ENCODE results near the gene ALPL. TPM values are rescaled to one million over a fixed set of nuclear protein-coding genes. Genes with fewer than 3 reads are reported as not detected.

The ALPL gene
- total RNA-seq, 4 donors from 2014 or later: 5.3 to 52.8 (median 16.8) TPM

DNA sequence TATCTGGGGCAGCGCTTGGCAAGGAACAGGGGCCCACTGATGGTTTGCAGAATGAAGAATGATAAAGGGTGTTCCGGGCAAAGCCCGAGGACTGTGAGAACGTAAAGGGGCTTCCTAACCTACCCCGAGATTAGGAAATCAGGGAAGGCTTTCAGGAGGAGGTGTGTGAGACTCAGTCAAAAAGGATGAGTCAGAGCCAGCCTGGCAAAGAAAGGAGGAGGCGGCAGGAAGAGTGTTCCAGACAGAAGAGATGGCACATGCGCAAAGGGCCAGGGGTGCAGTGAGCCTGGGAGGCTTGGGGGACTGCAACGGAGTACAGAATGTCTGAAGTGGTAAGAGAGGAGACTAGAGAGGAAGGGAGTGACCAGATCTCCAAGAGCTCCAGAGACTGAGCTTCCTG lies 89.7 kb downstream of the ALPL start:
- no peak for ATAC-seq (ENCODE audit: low FRiP score)
- TF ChIP-seq, protein P1, sequence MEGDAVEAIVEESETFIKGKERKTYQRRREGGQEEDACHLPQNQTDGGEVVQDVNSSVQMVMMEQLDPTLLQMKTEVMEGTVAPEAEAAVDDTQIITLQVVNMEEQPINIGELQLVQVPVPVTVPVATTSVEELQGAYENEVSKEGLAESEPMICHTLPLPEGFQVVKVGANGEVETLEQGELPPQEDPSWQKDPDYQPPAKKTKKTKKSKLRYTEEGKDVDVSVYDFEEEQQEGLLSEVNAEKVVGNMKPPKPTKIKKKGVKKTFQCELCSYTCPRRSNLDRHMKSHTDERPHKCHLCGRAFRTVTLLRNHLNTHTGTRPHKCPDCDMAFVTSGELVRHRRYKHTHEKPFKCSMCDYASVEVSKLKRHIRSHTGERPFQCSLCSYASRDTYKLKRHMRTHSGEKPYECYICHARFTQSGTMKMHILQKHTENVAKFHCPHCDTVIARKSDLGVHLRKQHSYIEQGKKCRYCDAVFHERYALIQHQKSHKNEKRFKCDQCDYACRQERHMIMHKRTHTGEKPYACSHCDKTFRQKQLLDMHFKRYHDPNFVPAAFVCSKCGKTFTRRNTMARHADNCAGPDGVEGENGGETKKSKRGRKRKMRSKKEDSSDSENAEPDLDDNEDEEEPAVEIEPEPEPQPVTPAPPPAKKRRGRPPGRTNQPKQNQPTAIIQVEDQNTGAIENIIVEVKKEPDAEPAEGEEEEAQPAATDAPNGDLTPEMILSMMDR (IDR thresholded peaks at IDR 0.05): no peak
- DNase-seq (ENCODE audit: low spot score): no peak

DNA sequence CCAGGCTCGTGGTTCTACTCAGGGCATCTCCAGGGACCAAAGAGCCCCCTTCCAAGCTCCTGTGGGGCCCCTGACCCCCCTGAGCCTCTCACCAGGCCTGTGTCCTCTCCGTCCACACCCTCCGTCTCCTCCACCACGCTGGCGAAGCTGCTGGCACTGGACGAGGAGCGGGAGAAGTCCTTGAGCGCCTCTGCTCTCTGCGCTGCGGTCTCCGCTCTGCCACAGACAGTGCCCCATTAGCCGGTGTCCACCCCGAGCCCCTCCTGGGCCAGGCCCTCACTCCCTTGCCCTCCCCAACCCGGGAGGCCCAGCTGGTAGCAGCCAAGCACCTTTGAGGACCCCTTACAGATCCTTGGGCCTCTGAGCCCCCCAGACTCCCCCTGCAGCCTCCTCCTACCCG lies 90.2 kb downstream of the ALPL start:
- ATAC-seq (ENCODE audit: low FRiP score): no peak
- DNase-seq (ENCODE audit: low spot score): no peak
- TF ChIP-seq, protein P1 (IDR thresholded peaks at IDR 0.05): no peak

DNA sequence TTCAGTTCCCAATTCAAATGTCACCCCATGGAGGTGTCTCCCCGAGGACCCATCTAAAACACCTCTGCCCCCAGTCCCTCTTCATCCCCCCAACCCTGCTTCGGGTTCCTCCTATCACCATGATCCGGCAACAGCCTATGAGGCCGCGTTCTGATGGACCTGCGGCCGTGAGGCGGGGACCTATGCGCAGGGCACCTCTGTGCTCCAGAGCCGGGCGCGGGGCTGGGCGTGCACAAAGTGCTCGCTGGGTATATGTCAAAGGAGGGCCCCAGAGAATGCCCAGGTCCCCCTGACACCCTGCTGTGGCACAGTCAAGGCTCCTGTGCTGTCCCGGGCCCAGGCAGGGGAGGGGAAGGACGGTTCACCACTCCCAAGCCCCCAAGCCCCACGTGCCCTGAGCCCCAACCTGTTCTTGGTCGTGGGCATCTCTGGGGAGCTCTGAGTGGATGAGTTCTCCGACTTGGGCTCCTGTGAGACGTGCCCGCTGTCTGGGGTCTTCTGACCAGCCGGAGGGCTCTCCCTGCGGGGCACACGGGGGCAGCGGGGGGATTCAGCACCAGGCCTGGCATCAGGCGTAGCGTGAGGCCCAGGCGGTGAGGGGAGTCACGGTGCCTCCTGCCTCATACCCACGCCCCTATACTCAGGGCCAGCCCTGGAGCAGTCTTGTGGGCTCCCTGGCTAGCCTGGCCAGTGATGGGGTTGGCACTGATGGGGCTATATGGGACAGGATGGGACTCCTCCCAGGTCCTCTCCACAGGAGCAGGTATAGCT lies 92.2 kb downstream of the ALPL start:
- TF ChIP-seq, protein P1 (IDR thresholded peaks at IDR 0.05): no peak
- DNase-seq (ENCODE audit: low spot score) (no peak), ATAC-seq (ENCODE audit: low FRiP score) (no peak)

DNA sequence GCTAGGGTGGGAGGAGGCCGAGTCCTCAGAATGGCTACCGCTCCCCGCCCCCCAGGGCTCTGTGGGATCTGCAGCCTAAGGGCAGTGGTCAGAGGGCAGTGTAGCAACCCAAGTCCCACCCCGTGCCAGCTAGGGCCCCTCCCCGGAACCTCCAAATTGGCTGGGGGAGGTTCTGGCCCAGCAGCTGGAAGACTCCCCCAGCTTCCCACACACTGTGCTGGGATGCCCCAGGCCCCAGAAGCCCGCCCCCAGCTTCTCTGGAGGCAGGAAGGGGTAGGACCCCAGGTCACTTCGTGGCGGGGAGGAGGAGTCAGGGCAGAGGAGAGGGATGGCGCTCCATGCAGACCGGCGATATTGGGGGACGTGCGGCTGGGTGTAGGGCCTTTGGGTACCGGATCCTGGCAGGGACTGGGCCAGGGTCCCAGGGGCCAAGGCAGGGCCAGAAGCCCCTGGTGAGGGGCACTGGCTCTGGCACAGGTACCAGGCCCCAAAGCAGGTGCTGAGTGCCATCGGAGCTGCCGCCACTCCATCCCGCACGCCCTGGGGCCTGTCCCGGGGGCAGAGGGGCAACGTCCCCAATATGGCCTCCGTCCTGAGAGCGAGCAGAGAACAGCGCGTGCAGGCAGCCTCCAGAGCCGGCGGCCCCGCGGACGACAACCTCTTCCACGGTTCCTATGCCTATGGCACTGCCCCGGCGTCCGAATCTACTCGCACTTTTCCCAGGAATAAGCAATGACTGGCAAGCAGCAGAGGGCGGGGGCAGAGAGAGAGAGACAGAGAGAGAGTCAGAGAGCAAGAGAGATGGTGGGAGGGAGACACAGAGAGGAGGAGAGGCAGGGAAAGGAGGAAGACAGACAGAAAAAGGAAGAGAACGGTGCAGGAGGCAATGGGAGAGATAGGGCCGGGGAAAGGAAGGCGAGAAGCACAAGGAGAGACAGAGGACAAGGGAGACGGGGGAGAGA lies 94.2 kb downstream of the ALPL start:
- DNase-seq (ENCODE audit: low spot score) (no peak), ATAC-seq (ENCODE audit: low FRiP score) (no peak)
- TF ChIP-seq, protein P1 (IDR thresholded peaks at IDR 0.05): no peak

DNA sequence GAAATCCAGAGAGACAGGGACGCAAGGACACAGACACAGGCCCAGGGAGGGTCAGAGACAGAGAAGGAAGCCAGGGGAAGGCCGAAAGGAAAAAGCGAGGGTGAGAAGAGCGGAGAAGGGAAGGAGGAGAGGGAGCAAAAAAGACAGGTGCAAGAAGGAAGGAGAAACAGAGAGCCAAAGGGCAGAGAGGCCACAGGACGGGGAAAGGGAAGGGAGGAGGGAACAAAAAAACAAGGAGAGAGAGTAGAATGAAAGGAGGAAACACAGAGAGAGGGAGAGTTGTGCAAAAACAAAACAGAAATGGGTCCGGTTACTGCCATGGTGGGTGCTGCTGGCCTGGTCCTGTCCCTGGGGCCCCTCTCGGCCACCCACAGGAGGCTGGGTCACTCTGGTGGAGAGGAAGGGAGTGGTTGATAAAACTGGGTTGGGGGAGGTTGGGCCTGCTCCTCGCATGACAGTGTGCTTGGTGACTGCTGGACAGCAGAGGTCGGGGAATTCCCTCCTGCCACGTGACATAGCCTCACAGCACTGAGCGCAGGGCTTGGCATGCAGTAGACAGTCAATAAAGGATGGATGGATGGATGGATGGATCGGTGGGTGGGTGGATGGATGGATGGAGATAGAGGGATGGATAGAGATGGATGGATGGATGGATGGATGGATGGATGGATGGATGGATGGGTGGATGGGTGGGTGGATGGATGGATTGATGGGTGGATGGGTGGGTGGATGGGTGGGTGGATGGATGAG lies 95.2 kb downstream of the ALPL start:
- ATAC-seq (ENCODE audit: low FRiP score) (no peak), DNase-seq (ENCODE audit: low spot score) (no peak)
- TF ChIP-seq, protein P1 (IDR thresholded peaks at IDR 0.05): no peak

DNA sequence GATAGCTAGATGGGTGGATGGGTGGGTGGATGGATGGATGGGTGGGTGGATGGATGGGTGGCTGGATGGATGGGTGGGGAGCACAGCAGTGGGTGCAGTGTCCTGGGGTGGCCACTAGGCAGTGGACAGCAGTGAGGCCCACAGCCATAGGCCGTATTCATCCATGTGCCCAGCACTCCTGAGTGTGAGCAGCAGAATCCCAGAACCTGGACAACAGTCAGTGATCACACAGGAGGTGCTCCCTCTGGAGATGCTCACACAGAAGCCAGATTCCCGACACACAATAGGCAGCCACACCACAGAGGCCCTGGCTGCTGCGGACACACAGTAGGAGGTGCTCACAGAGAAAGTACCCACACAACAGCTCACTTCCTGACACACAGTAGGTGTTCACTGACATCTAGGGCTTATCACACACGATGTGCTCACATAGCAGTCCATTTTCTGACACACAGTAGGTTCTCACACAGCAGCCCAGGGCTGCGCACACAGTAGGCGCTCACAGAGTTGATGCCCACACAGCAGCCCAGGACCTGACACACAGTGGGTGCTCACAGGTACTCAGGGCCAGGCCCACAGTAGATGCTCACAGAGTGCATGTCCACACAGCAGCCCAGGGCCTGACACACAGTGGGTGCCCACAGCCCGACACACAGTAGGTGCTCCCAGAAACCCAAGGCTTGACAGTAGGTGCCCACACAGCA lies 95.9 kb downstream of the ALPL start:
- ATAC-seq (ENCODE audit: low FRiP score) (no peak), DNase-seq (ENCODE audit: low spot score) (no peak)
- TF ChIP-seq, protein P1 (IDR thresholded peaks at IDR 0.05): no peak

All from omental fat pad (tissue), 4 donors.